HepG2 (cell line): ENCODE data around the gene OBP2A. TPM values are rescaled to one million over a fixed set of nuclear protein-coding genes. Genes with fewer than 3 reads are reported as not detected.

Experiments used
- BCL6 ChIP-seq: IDR thresholded peaks from 2 replicates; pipeline ENCODE4 v1.6.1; 2016; ENCODE audit warnings: missing genetic modification reagents, missing compliant biosample characterization
- CHD2 ChIP-seq: IDR thresholded peaks from 2 replicates; pipeline ENCODE4 v1.6.1; 2011; ENCODE audit warnings: low read depth, low read length, improper control_type of control experiment
- NR3C1 ChIP-seq: sonication (generic); formaldehyde crosslinking; IDR thresholded peaks from 2 replicates; pipeline ENCODE4 v1.4.0; 2020; ENCODE audit warnings: missing genetic modification reagents
- SRSF1 ChIP-seq: fragments of 200-400 bp; formaldehyde crosslinking; optimal IDR thresholded peaks from 2 replicates; pipeline ENCODE3; 2017; ENCODE audit warnings: mild to moderate bottlenecking, low read depth, low read length, moderate library complexity
- TEAD3 ChIP-seq: optimal IDR thresholded peaks from 2 replicates; pipeline ENCODE3; 2016; ENCODE audit warnings: borderline replicate concordance
- ZNF543 ChIP-seq: sonication (generic); formaldehyde crosslinking; IDR thresholded peaks from 2 replicates; pipeline ENCODE4 v1.4.0; 2020; ENCODE audit warnings: mild to moderate bottlenecking, missing genetic modification reagents
- ZNF614 ChIP-seq: IDR thresholded peaks from 2 replicates; pipeline ENCODE4 v1.6.1; 2018; ENCODE audit warnings: missing biosample characterization, missing genetic modification reagents, inconsistent platforms, borderline replicate concordance
- ZNF766 ChIP-seq: sonication (generic); formaldehyde crosslinking; IDR thresholded peaks from 2 replicates; pipeline ENCODE4 v1.5.0; 2020; ENCODE audit warnings: missing genetic modification reagents, borderline replicate concordance
- ZNF772 ChIP-seq: sonication (generic); formaldehyde crosslinking; IDR thresholded peaks from 2 replicates; pipeline ENCODE4 v1.5.0; 2020; ENCODE audit warnings: mild to moderate bottlenecking, missing genetic modification reagents
- polyA plus RNA-seq, 8 experiments: library from polyadenylated mRNA; depleted of rRNA in 3 of 8; stranded (reverse) in 7 of 8; unstranded in 1 of 8; fragments of >200 nt; fragmentation: Illumina TruSeq in 4 of 8; extraction: Trizol in 4 of 8; gene quantifications; 2 replicates each; pipeline versions ENCODE4 v1.2.1 to v1.2.3, GENCODE V29; 2011 to 2016; ENCODE audit warnings: low read depth in 4 of 8, missing spikeins in 1 of 8, mixed read lengths in 1 of 8; ENCODE audit not compliant: insufficient read depth in 1 of 8
- total RNA-seq, 5 experiments: library from RNA; depleted of rRNA; stranded (reverse); fragments of >200 nt; fragmentation: Illumina TruSeq; extraction: Trizol; gene quantifications; 2 replicates each; pipeline ENCODE4 v1.2.3, GENCODE V29; 2016; ENCODE audit warnings: low read depth in 1 of 5
- TF ChIP-seq, protein P1 (sequence below): sonication (generic); formaldehyde crosslinking; IDR thresholded peaks from 2 replicates; pipeline ENCODE4 v1.9.0; 2021; ENCODE audit warnings: mild to moderate bottlenecking, missing genetic modification reagents
- TF ChIP-seq, protein P2 (sequence below): sonication (generic); formaldehyde crosslinking; conservative IDR thresholded peaks from 2 replicates; pipeline ENCODE4 v1.8.0; 2022; ENCODE audit warnings: mild to moderate bottlenecking, moderate library complexity, missing genetic modification reagents
- TF ChIP-seq, protein P3 (sequence below): sonication (generic); formaldehyde crosslinking; IDR thresholded peaks from 2 replicates; pipeline ENCODE4 v1.4.0; 2020; ENCODE audit warnings: missing genetic modification reagents

Gene OBP2A
- total and polyA plus RNA-seq, 2 of the 13 experiments (the other 11 are each of a cell fraction or from before 2014, with no cell fraction given) = 0.32 TPM; not detected in 1

DNA sequence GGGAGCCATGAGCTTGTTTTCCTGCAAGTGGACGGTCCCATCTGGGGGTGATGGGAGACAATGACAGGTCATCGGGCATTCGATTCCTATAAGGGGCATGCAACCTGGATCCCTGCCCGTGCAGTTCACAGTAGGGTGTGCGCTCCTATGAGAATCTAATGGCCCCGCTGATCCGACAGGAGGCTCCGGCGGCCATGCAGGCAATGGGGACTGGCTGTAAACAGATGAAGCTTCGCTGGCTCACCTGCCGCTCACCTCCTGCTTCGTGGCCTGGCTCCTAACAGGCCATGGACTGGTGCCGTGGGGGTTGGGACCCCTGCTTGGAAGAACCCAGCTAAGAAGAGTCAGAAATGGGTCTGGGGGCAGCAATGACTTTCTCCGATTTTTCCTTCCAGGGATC is 36.6 kb downstream of the OBP2A start (continued):
- TF ChIP-seq, protein P1, sequence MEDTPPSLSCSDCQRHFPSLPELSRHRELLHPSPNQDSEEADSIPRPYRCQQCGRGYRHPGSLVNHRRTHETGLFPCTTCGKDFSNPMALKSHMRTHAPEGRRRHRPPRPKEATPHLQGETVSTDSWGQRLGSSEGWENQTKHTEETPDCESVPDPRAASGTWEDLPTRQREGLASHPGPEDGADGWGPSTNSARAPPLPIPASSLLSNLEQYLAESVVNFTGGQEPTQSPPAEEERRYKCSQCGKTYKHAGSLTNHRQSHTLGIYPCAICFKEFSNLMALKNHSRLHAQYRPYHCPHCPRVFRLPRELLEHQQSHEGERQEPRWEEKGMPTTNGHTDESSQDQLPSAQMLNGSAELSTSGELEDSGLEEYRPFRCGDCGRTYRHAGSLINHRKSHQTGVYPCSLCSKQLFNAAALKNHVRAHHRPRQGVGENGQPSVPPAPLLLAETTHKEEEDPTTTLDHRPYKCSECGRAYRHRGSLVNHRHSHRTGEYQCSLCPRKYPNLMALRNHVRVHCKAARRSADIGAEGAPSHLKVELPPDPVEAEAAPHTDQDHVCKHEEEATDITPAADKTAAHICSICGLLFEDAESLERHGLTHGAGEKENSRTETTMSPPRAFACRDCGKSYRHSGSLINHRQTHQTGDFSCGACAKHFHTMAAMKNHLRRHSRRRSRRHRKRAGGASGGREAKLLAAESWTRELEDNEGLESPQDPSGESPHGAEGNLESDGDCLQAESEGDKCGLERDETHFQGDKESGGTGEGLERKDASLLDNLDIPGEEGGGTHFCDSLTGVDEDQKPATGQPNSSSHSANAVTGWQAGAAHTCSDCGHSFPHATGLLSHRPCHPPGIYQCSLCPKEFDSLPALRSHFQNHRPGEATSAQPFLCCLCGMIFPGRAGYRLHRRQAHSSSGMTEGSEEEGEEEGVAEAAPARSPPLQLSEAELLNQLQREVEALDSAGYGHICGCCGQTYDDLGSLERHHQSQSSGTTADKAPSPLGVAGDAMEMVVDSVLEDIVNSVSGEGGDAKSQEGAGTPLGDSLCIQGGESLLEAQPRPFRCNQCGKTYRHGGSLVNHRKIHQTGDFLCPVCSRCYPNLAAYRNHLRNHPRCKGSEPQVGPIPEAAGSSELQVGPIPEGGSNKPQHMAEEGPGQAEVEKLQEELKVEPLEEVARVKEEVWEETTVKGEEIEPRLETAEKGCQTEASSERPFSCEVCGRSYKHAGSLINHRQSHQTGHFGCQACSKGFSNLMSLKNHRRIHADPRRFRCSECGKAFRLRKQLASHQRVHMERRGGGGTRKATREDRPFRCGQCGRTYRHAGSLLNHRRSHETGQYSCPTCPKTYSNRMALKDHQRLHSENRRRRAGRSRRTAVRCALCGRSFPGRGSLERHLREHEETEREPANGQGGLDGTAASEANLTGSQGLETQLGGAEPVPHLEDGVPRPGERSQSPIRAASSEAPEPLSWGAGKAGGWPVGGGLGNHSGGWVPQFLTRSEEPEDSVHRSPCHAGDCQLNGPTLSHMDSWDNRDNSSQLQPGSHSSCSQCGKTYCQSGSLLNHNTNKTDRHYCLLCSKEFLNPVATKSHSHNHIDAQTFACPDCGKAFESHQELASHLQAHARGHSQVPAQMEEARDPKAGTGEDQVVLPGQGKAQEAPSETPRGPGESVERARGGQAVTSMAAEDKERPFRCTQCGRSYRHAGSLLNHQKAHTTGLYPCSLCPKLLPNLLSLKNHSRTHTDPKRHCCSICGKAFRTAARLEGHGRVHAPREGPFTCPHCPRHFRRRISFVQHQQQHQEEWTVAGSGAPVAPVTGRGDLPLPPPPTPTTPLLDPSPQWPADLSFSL = no peak
- no peak for TF ChIP-seq ZNF543 (CRISPR knock-in tag)
- TF ChIP-seq, protein P2, sequence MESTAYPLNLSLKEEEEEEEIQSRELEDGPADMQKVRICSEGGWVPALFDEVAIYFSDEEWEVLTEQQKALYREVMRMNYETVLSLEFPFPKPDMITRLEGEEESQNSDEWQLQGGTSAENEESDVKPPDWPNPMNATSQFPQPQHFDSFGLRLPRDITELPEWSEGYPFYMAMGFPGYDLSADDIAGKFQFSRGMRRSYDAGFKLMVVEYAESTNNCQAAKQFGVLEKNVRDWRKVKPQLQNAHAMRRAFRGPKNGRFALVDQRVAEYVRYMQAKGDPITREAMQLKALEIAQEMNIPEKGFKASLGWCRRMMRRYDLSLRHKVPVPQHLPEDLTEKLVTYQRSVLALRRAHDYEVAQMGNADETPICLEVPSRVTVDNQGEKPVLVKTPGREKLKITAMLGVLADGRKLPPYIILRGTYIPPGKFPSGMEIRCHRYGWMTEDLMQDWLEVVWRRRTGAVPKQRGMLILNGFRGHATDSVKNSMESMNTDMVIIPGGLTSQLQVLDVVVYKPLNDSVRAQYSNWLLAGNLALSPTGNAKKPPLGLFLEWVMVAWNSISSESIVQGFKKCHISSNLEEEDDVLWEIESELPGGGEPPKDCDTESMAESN = no peak
- TF ChIP-seq, protein P3, sequence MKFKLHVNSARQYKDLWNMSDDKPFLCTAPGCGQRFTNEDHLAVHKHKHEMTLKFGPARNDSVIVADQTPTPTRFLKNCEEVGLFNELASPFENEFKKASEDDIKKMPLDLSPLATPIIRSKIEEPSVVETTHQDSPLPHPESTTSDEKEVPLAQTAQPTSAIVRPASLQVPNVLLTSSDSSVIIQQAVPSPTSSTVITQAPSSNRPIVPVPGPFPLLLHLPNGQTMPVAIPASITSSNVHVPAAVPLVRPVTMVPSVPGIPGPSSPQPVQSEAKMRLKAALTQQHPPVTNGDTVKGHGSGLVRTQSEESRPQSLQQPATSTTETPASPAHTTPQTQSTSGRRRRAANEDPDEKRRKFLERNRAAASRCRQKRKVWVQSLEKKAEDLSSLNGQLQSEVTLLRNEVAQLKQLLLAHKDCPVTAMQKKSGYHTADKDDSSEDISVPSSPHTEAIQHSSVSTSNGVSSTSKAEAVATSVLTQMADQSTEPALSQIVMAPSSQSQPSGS (CRISPR knock-in tag) = no peak
- no peak for TF ChIP-seq TEAD3 (CRISPR knock-in tag)
- no peak for TF ChIP-seq BCL6
- TF ChIP-seq SRSF1 = no peak
- no peak for TF ChIP-seq ZNF614 (CRISPR knock-in tag)
- TF ChIP-seq CHD2 = no peak
- no peak for TF ChIP-seq NR3C1 (CRISPR knock-in tag)
- no peak for TF ChIP-seq ZNF766 (CRISPR knock-in tag)
- no peak for TF ChIP-seq ZNF772 (CRISPR knock-in tag)
- TF ChIP-seq, all 625 proteins: peak for 0
